T-helper 17 cell (primary cell): ENCODE data around the gene SLIT3. TPM values are rescaled to one million over a fixed set of nuclear protein-coding genes. Genes with fewer than 3 reads are reported as not detected.

Experiments used
- ATAC-seq: fragments of 150-1000 bp; cut with Tn5 transposase; 2 replicates; pipeline ENCODE4 v1.10.0; 2021; ENCODE audit warnings: mild to moderate bottlenecking, moderate library complexity
- DNase-seq, 3 donors: peaks; one replicate each; pipeline versions ENCODE4 v3.0.0 to v3.0.0-alpha.2; 2020 to 2021
- H3K9me3 ChIP-seq: one replicate; pipeline ENCODE4 v1.7.0; 2013; ENCODE audit warnings: low read length, mild to moderate bottlenecking; ENCODE audit not compliant: control insufficient read depth, poor library complexity, severe bottlenecking
- H3K27ac Mint-ChIP-seq: one replicate; pipeline ENCODE4 v1.8.0; 2022; ENCODE audit warnings: mild to moderate bottlenecking, moderate library complexity, mixed read lengths
- H3K27me3 Mint-ChIP-seq: one replicate; pipeline ENCODE4 v1.8.0; 2022; ENCODE audit warnings: mixed read lengths
- H3K36me3 Mint-ChIP-seq: one replicate; pipeline ENCODE4 v1.8.0; 2022; ENCODE audit warnings: low read depth, mixed read lengths
- H3K4me1 Mint-ChIP-seq: one replicate; pipeline ENCODE4 v1.8.0; 2022; ENCODE audit warnings: mild to moderate bottlenecking, mixed read lengths
- H3K4me3 Mint-ChIP-seq: one replicate; pipeline ENCODE4 v1.8.0; 2022; ENCODE audit warnings: mild to moderate bottlenecking, moderate library complexity, mixed read lengths
- total RNA-seq, 4 donors: library from RNA in 2 of 4; stranded (reverse) in 2 of 4; gene quantifications; one replicate each; pipeline ENCODE4 v1.2.3 and lab custom pipeline; 2022 to 2026

SLIT3 gene
- total RNA-seq, 2 donors from 2014 or later, result not detected

DNA sequence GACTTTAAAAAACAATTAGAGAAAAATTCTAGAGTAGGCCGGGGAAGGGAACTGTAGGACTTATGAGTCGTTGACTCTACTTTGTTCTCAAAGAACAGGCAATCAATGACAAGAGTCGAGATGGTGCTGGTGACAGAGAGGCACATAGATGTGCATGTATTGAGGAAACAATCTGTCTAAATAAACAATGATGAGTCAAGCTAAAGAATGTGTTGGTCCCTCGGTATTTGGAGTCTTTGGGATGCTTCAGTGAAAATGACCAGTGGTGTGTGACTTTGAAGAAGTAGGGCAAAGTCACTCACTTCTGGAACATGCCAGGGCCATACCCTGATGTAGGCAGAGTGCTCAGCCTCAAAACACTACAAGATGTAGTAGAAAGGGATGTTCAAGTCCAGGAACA is 433.7 kb downstream of the SLIT3 start:
- no peak for DNase-seq
- no peak for ATAC-seq
- Mint-ChIP-seq H3K4me3 (no peak overlapping the region), H3K36me3 (no peaks in the 10 kb centered on the region), H3K27me3 (peaks cover 26% of the 10 kb centered on the region), H3K27ac (no peak overlapping the region), H3K4me1 (no peaks in the 10 kb centered on the region)
- H3K9me3 ChIP-seq, result no peaks in the 10 kb centered on the region

GRCh38 chr5:168865968-168866367 is 435.0 kb downstream of the SLIT3 start:
- no peaks in the 10 kb centered on the region for H3K9me3 ChIP-seq
- ATAC-seq, result no peak
- Mint-ChIP-seq H3K4me3 (no peak overlapping the region), H3K27ac (no peak overlapping the region), H3K4me1 (no peaks in the 10 kb centered on the region), H3K27me3 (peaks cover 20% of the 10 kb centered on the region), H3K36me3 (no peaks in the 10 kb centered on the region)
- no peak for DNase-seq

- no peaks in the 10 kb centered on the region for H3K36me3 Mint-ChIP-seq
- ATAC-seq (no peak), DNase-seq (no peak)
- no peak overlapping the region for H3K27ac Mint-ChIP-seq
- H3K27me3 Mint-ChIP-seq, result peaks cover 15% of the 10 kb centered on the region
- no peaks in the 10 kb centered on the region for H3K4me1 Mint-ChIP-seq
- H3K4me3 Mint-ChIP-seq, result no peak overlapping the region
- H3K9me3 ChIP-seq, result no peaks in the 10 kb centered on the region
Observed at GRCh38 chr5:168863021-168863420, 437.9 kb downstream of the SLIT3 start.

GRCh38 chr5:168860503-168860902 is 440.4 kb downstream of the SLIT3 start:
- no peak for DNase-seq
- H3K9me3 ChIP-seq, result no peaks in the 10 kb centered on the region
- Mint-ChIP-seq H3K4me3 (no peak overlapping the region), H3K27ac (no peak overlapping the region), H3K36me3 (no peaks in the 10 kb centered on the region), H3K27me3 (peaks cover 15% of the 10 kb centered on the region), H3K4me1 (no peaks in the 10 kb centered on the region)
- no peak for ATAC-seq

GRCh38 chr5:168860081-168860480 is 440.9 kb downstream of the SLIT3 start:
- Mint-ChIP-seq H3K36me3 (no peaks in the 10 kb centered on the region), H3K4me1 (no peaks in the 10 kb centered on the region), H3K4me3 (no peak overlapping the region), H3K27ac (no peak overlapping the region), H3K27me3 (peaks cover 15% of the 10 kb centered on the region)
- H3K9me3 ChIP-seq, result no peaks in the 10 kb centered on the region
- DNase-seq (no peak), ATAC-seq (no peak)

DNA sequence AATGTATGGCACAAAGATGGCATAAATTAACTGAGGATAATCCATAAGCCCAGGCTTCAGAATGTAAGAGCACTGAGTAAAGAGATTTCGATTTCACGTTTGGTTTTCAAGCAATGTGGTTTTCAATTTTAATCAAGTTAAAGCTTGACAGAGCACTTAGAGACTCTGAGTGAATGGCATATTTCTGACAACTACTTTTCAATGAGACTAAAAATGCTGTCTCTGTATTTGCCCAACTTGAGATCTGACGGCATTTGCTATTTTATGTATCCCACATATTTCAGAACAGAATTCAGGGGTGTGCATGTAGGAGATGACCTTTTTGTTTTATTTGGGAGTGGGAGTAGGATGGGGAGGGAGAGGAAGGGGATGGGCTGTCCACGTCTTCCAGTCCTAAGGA is 441.5 kb downstream of the SLIT3 start:
- peaks cover 18% of the 10 kb centered on the region for H3K27me3 Mint-ChIP-seq
- no peaks in the 10 kb centered on the region for H3K36me3 Mint-ChIP-seq
- H3K4me3 Mint-ChIP-seq, result no peak overlapping the region
- DNase-seq (no peak), ATAC-seq (no peak)
- H3K9me3 ChIP-seq, result no peaks in the 10 kb centered on the region
- H3K4me1 Mint-ChIP-seq, result no peaks in the 10 kb centered on the region
- no peak overlapping the region for H3K27ac Mint-ChIP-seq

DNA sequence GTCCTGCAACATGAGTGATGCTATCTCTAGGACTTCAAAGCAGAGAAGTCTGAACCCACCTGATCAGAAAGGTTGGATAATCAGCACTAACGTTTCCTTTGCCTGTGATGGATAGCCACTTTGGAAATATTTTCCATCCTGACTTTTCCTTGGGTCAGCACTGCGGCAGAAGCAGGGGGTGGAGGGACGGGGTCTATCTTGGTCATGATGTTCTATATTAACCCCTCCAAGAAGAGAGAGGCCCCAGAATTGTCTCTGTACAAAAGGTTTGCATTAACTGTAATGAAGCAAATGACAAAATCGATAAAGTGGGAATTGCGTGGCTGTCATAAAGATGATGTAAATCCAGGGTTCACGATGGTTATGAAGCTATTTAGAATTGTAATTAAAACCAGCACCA is 441.9 kb downstream of the SLIT3 start:
- ATAC-seq, result no peak
- no peaks in the 10 kb centered on the region for H3K9me3 ChIP-seq
- Mint-ChIP-seq H3K4me1 (no peaks in the 10 kb centered on the region), H3K27ac (no peak overlapping the region), H3K27me3 (peaks cover 23% of the 10 kb centered on the region), H3K4me3 (no peak overlapping the region), H3K36me3 (no peaks in the 10 kb centered on the region)
- no peak for DNase-seq

GRCh38 chr5:168858371-168858770 is 442.6 kb downstream of the SLIT3 start:
- no peaks in the 10 kb centered on the region for H3K9me3 ChIP-seq
- H3K4me1 Mint-ChIP-seq, result no peaks in the 10 kb centered on the region
- DNase-seq, result no peak
- H3K36me3 Mint-ChIP-seq, result no peaks in the 10 kb centered on the region
- ATAC-seq, result no peak
- peaks cover 29% of the 10 kb centered on the region for H3K27me3 Mint-ChIP-seq
- no peak overlapping the region for H3K4me3 Mint-ChIP-seq
- H3K27ac Mint-ChIP-seq, result no peak overlapping the region

DNA sequence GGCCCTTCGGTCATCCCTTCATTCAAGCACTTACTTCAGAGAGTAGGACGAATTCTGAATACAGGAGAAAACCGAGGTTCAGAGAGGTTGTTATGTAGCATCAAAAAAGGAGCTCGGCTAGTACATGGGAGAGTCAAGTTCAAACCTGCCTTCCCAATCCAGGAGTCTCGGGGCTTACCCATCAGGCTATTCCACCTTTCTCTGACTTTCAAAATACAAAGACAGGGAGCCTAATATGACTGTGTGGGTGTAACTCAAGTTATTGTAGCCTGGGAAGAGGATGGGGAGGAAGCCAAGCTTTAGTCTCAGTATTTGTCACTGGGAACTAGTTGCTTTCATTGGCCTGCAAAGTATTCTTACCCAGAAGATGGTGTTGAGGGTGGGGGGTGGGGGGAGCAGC is 447.0 kb downstream of the SLIT3 start:
- Mint-ChIP-seq H3K36me3 (no peaks in the 10 kb centered on the region), H3K4me3 (no peak overlapping the region), H3K27me3 (peaks cover 33% of the 10 kb centered on the region), H3K4me1 (no peaks in the 10 kb centered on the region), H3K27ac (no peak overlapping the region)
- no peak for ATAC-seq
- H3K9me3 ChIP-seq, result no peaks in the 10 kb centered on the region
- no peak for DNase-seq

- H3K4me3 Mint-ChIP-seq, result no peak overlapping the region
- H3K4me1 Mint-ChIP-seq, result no peaks in the 10 kb centered on the region
- H3K9me3 ChIP-seq, result no peaks in the 10 kb centered on the region
- ATAC-seq, result no peak
- no peak for DNase-seq
- H3K27me3 Mint-ChIP-seq, result peaks cover 38% of the 10 kb centered on the region
- no peaks in the 10 kb centered on the region for H3K36me3 Mint-ChIP-seq
- H3K27ac Mint-ChIP-seq, result no peak overlapping the region
Observed at GRCh38 chr5:168852329-168852728, 448.6 kb downstream of the SLIT3 start.

DNA sequence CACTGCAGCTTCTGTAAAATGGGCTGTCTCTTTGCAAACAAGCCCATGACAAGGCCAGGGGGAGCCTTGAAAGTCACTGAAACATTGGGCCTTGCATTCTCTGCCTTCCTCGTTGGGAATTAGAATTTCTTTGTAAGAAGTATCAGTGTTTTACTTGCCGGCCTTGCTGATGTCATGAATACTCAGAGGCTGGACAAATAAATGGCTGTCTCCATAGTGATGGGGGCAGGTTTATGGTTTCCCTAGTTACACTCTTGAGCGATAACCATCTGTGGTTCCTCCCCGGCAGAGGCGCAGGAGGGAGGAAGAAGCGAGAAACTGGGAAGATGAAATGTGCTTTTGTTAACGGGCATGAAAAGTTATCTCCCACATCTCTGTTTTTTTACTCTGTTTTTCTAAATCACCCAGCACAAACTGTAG is 449.0 kb downstream of the SLIT3 start:
- DNase-seq (no peak), ATAC-seq (no peak)
- H3K27me3 Mint-ChIP-seq, result peaks cover 42% of the 10 kb centered on the region
- H3K4me1 Mint-ChIP-seq, result no peaks in the 10 kb centered on the region
- no peak overlapping the region for H3K4me3 Mint-ChIP-seq
- H3K9me3 ChIP-seq, result no peaks in the 10 kb centered on the region
- H3K36me3 Mint-ChIP-seq, result no peaks in the 10 kb centered on the region
- H3K27ac Mint-ChIP-seq, result no peak overlapping the region

GRCh38 chr5:168850683-168851082 is 450.3 kb downstream of the SLIT3 start:
- DNase-seq (no peak), ATAC-seq (no peak)
- H3K27me3 Mint-ChIP-seq, result peaks cover 50% of the 10 kb centered on the region
- H3K4me3 Mint-ChIP-seq, result no peak overlapping the region
- H3K9me3 ChIP-seq, result no peaks in the 10 kb centered on the region
- no peak overlapping the region for H3K27ac Mint-ChIP-seq
- peaks cover 3% of the 10 kb centered on the region for H3K36me3 Mint-ChIP-seq
- H3K4me1 Mint-ChIP-seq, result no peaks in the 10 kb centered on the region

DNA sequence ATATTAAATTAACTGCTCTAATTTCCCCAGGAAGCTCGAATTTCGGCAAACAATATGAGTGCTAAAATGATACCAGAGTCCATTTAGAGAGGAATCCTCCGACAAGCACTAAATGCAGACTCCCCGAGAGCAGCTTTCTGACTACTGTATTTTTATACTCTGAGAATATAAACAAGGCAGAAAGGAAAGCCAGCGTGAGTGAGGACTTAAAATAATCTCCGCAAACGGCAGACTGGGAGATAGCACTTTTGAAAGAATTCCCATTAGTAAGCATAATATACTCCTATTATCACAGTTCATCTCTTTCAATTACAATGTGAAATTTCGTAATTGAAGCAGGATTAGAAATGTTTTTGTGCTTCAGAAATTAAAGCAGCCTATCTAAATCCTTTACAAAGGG is 452.4 kb downstream of the SLIT3 start:
- ATAC-seq (no peak), DNase-seq (no peak)
- Mint-ChIP-seq H3K4me1 (no peaks in the 10 kb centered on the region), H3K27me3 (peaks cover 52% of the 10 kb centered on the region), H3K27ac (no peak overlapping the region), H3K36me3 (peaks cover 3% of the 10 kb centered on the region), H3K4me3 (no peak overlapping the region)
- no peaks in the 10 kb centered on the region for H3K9me3 ChIP-seq

- Mint-ChIP-seq H3K27me3 (peaks cover 45% of the 10 kb centered on the region), H3K27ac (no peak overlapping the region)
Observed at GRCh38 chr5:168847511-168848073, 453.3 kb downstream of the SLIT3 start.

More at GRCh38 chr5:168847511-168848073, 453.3 kb downstream of the SLIT3 start:
- Mint-ChIP-seq H3K36me3 (peaks cover 3% of the 10 kb centered on the region), H3K4me3 (no peak overlapping the region), H3K4me1 (no peaks in the 10 kb centered on the region)
- no peak for ATAC-seq
- no peak for DNase-seq
- H3K9me3 ChIP-seq, result no peaks in the 10 kb centered on the region
